ENCODE data around the gene CD40. TPM values are rescaled to one million over a fixed set of nuclear protein-coding genes. Genes with fewer than 3 reads are reported as not detected.

Gene CD40
- total and polyA plus RNA-seq, 2 of the 8 experiments (the other 6 are each of a cell fraction or from before 2014, with no cell fraction given): 14.5 to 18.8 TPM

DNA sequence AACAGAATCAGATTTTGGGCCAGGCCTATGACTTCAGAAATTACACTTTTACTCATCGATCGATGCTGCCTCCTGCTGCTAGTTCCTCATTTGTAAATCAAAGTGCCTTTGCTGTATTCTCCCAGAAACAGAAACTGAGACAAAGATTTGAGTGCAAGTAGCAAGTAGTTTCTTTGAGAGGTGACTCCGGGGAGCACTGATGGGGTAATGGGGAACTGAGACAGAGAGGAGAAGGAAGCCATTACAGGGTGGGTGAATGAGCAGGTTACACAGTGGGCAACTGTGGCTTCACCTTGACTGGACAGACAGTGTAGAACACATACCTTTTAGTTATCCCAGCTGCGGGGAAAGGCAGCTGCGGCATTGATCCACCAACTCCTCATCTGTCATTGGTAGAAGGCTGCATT is 9.7 kb upstream of the CD40 start:
- Histone ChIP-seq H2BK5ac (ENCODE audit: low read depth, low read length) (no peak overlapping the region), H3K18ac (ENCODE audit: extremely low read depth, low read length) (no peak overlapping the region), H3K79me2 (ENCODE audit: control insufficient read depth in 1 of 2, insufficient read depth in 2 of 2, low read length in 2 of 2) (no peaks in the 10 kb centered on the region), H2AK5ac (ENCODE audit: low read depth, low read length) (no peak overlapping the region), H3K14ac (ENCODE audit: insufficient read length) (no peak overlapping the region), H3K23me2 (ENCODE audit: low read depth, low read length) (no peaks in the 10 kb centered on the region), H2BK20ac (ENCODE audit: low read length) (no peak overlapping the region), H3K79me1 (ENCODE audit: low read depth, low read length) (no peaks in the 10 kb centered on the region), H3K4me2 (ENCODE audit: insufficient read depth in 1 of 2, low read depth in 2 of 2, low read length in 2 of 2) (no peak overlapping the region), H3K27me3 (replicated peaks in 1 of 4; ENCODE audit: control insufficient read depth in 3 of 4, extremely low read depth in 1 of 4, insufficient read depth in 3 of 4, low read length in 3 of 4) (peaks cover 0 to 2% (median 0%) of the 10 kb centered on the region in 4 experiments; a peak in 4 of 7 replicates), H3K4me1 (replicated peaks in 1 of 4; ENCODE audit: control insufficient read depth in 3 of 4, insufficient read depth in 4 of 4, low read length in 3 of 4) (no peaks in the 10 kb centered on the region), H3K27ac (ENCODE audit: low read depth, low read length) (no peak overlapping the region), H3K9me3 (ENCODE audit: insufficient read depth in 2 of 2, low read depth in 1 of 2, low read length in 1 of 2) (no peaks in the 10 kb centered on the region), H2AFZ (ENCODE audit: low read length) (no peak overlapping the region), H3K4me3 (ENCODE audit: extremely low read depth in 1 of 4, insufficient read depth in 2 of 4, low read depth in 3 of 4, low read length in 4 of 4) (no peak overlapping the region), H2BK12ac (ENCODE audit: low read depth, low read length) (no peak overlapping the region), H3K56ac (replicated peaks; ENCODE audit: insufficient read length, low read depth, low read length) (no peak overlapping the region), H4K5ac (ENCODE audit: insufficient read length, low read depth, low read length) (no peak overlapping the region), H4K20me1 (replicated peaks in 1 of 2; ENCODE audit: control insufficient read depth in 1 of 2, insufficient read depth in 2 of 2, low read length in 2 of 2) (no peaks in the 10 kb centered on the region), H3K23ac (ENCODE audit: insufficient read length) (no peak overlapping the region), H3K36me3 (ENCODE audit: control insufficient read depth in 2 of 4, insufficient read depth in 4 of 4, low read length in 3 of 4) (no peaks in the 10 kb centered on the region), H2BK120ac (replicated peaks; ENCODE audit: low read depth, low read length) (no peak overlapping the region), H4K8ac (ENCODE audit: extremely low read depth, insufficient read depth, low read length) (no peak overlapping the region), H3K4ac (replicated peaks; ENCODE audit: insufficient read length, low read depth, low read length) (no peak overlapping the region), H4K91ac (replicated peaks; ENCODE audit: insufficient read length, low read length) (no peak overlapping the region), H3K9ac (replicated peaks in 1 of 4; ENCODE audit: extremely low read depth in 1 of 4, low read depth in 3 of 4, low read length in 3 of 4) (no peak overlapping the region), H2BK15ac (ENCODE audit: low read length) (no peak overlapping the region)
- POLR2A ChIA-PET (ENCODE audit: partially characterized antibody): interaction anchor here (1.3 kb wide), 1 partner anchor 10 kb away, joined by 4 read pairs; the partner anchor contains the start of gene CD40
- FAIRE-seq (no peak), DNase-seq (ENCODE audit: low read depth in 1 of 2, low spot score in 2 of 2) (no peak)
- CTCF ChIA-PET (ENCODE audit: partially characterized antibody): interaction anchor here (1.0 to 2.4 kb wide), 3 partner anchors 10 to 97 kb away, joined by 3 to 11 read pairs (median 4); no protein-coding TSS in a partner anchor
- WGBS, 2 experiments (ENCODE audit: extremely low coverage in 1 of 2, insufficient coverage in 1 of 2, insufficient read length in 1 of 2, insufficient replicate concordance in 2 of 2, low coverage in 1 of 2, low lambda C conversion rate in 2 of 2, missing lambda C conversion rate in 1 of 2): 96% methylated on average over 5 of the region's 5 CpGs; no CpG with 5 or more reads in 1 of the 2 experiments
- no peak for TF ChIP-seq TCF12 (IDR thresholded peaks at IDR 0.05; ENCODE audit: low read depth, low read length)
- no peak for TF ChIP-seq RAD21 (IDR thresholded peaks at IDR 0.05 in 1 of 2, conservative IDR thresholded peaks at IDR 0.05 in 1 of 2; ENCODE audit: low read depth in 2 of 2, low read length in 2 of 2)

Data from H1 (cell line).